IMR-90 (cell line): ENCODE data around the gene CHST14. TPM values are rescaled to one million over a fixed set of nuclear protein-coding genes. Genes with fewer than 3 reads are reported as not detected.

Source experiments
- ATAC-seq: fragments of 200-7000 bp; cut with Tn5 transposase; 2 replicates; pipeline ENCODE4 v1.9.1; 2020; ENCODE audit warnings: low read depth, mild to moderate bottlenecking, moderate library complexity
- BruUV-seq: library from RNA; stranded (reverse); fragments of 400-500 nt; replicated peaks from 2 replicates; lab custom pipeline; 2021; lab: Mats Ljungman, UMichigan
- CTCF ChIA-PET: fragments of 300-600 bp; formaldehyde crosslinking; extraction: SDS; loops from one replicate; lab custom pipeline; 2021; ENCODE audit warnings: antibody characterized with exemption; lab: Yijun Ruan, JAX
- POLR2A ChIA-PET: fragments of 300-600 bp; sonication (Branson Sonifier 250); formaldehyde crosslinking; loops from one replicate; lab custom pipeline; 2022; ENCODE audit warnings: antibody characterized with exemption; ENCODE audit not compliant: unreplicated experiment; lab: Charles Lee
- DNase-seq: peaks from one replicate; pipeline ENCODE4 v3.0.0; 2013
- H2AFZ ChIP-seq: replicated peaks from 2 replicates; pipeline ENCODE3; 2013; ENCODE audit warnings: low read length, mild to moderate bottlenecking; ENCODE audit not compliant: poor library complexity
- H2AK5ac ChIP-seq: 2 replicates; pipeline ENCODE4 v1.6.1; 2013; ENCODE audit warnings: low read depth, low read length, inconsistent platforms
- H2AK9ac ChIP-seq: replicated peaks from 2 replicates; pipeline ENCODE3; 2013; ENCODE audit warnings: mild to moderate bottlenecking, low read depth, low read length, moderate library complexity; ENCODE audit not compliant: poor library complexity
- H2BK120ac ChIP-seq: 2 replicates; pipeline ENCODE4 v1.6.1; 2013; ENCODE audit warnings: low read depth, low read length, inconsistent platforms
- H2BK15ac ChIP-seq: 3 replicates; pipeline ENCODE4 v1.6.1; 2013; ENCODE audit warnings: low read depth, low read length, inconsistent platforms
- H2BK20ac ChIP-seq: 2 replicates; pipeline ENCODE4 v1.6.1; 2013; ENCODE audit warnings: low read depth, mild to moderate bottlenecking, inconsistent platforms, low read length, moderate library complexity
- H2BK5ac ChIP-seq: 2 replicates; pipeline ENCODE4 v1.6.1; 2013; ENCODE audit warnings: mild to moderate bottlenecking, low read depth, low read length, inconsistent platforms; ENCODE audit not compliant: poor library complexity, severe bottlenecking
- H3K14ac ChIP-seq: replicated peaks from 2 replicates; pipeline ENCODE4 v1.6.1; 2013; ENCODE audit warnings: low read depth, low read length, inconsistent platforms
- H3K18ac ChIP-seq: 2 replicates; pipeline ENCODE4 v1.6.1; 2013; ENCODE audit warnings: low read depth, low read length, control low read depth
- H3K23ac ChIP-seq: 2 replicates; pipeline ENCODE4 v1.6.1; 2013; ENCODE audit warnings: low read depth, low read length, inconsistent platforms
- H3K27ac ChIP-seq: 2 replicates; pipeline ENCODE4 v1.5.1; 2013; ENCODE audit warnings: mild to moderate bottlenecking, control low read depth, low read length; ENCODE audit not compliant: insufficient read depth
- H3K27me3 ChIP-seq: 2 replicates; pipeline ENCODE4 v1.6.1; 2013; ENCODE audit warnings: low read length; ENCODE audit not compliant: control insufficient read depth, insufficient read depth
- H3K36me3 ChIP-seq: 2 replicates; pipeline ENCODE4 v1.6.1; 2013; ENCODE audit warnings: low read length, mixed read lengths; ENCODE audit not compliant: control insufficient read depth, insufficient read depth
- H3K4ac ChIP-seq: 2 replicates; pipeline ENCODE4 v1.6.1; 2013; ENCODE audit warnings: low read depth, low read length, inconsistent platforms
- H3K4me1 ChIP-seq: 2 replicates; pipeline ENCODE4 v1.6.1; 2013; ENCODE audit warnings: low read length, mixed read lengths; ENCODE audit not compliant: control insufficient read depth, insufficient read depth
- H3K4me2 ChIP-seq: 2 replicates; pipeline ENCODE4 v1.6.1; 2013; ENCODE audit warnings: low read depth, mild to moderate bottlenecking, control low read depth, low read length, moderate library complexity
- H3K4me3 ChIP-seq: 2 replicates; pipeline ENCODE4 v1.5.1; 2013; ENCODE audit warnings: low read depth, mild to moderate bottlenecking, control low read depth, low read length, moderate library complexity; ENCODE audit not compliant: insufficient read depth
- H3K56ac ChIP-seq: 2 replicates; pipeline ENCODE4 v1.6.1; 2013; ENCODE audit warnings: low read length, inconsistent platforms; ENCODE audit not compliant: insufficient read depth; ENCODE audit errors: extremely low read depth
- H3K79me1 ChIP-seq, 2 experiments: 2 replicates each; pipeline ENCODE4 v1.6.1; 2013; ENCODE audit warnings: low read length in 2 of 2, inconsistent platforms in 1 of 2, low read depth in 1 of 2
- H3K9ac ChIP-seq: 2 replicates; pipeline ENCODE4 v1.6.1; 2013; ENCODE audit warnings: low read depth, low read length, control low read depth
- H3K9me1 ChIP-seq: 2 replicates; pipeline ENCODE4 v1.6.1; 2013; ENCODE audit warnings: low read length, inconsistent platforms; ENCODE audit not compliant: insufficient read depth
- H3K9me3 ChIP-seq: 2 replicates; pipeline ENCODE4 v1.6.1; 2013; ENCODE audit warnings: low read length; ENCODE audit not compliant: control insufficient read depth, insufficient read depth
- H4K20me1 ChIP-seq: 2 replicates; pipeline ENCODE4 v1.6.1; 2013; ENCODE audit warnings: low read length, inconsistent platforms; ENCODE audit not compliant: insufficient read depth
- H4K5ac ChIP-seq: 2 replicates; pipeline ENCODE4 v1.6.1; 2013; ENCODE audit warnings: mild to moderate bottlenecking, low read depth, low read length, control low read depth
- H4K8ac ChIP-seq, 2 experiments: 2 replicates each; pipeline ENCODE4 v1.6.1; 2013; ENCODE audit warnings: low read depth in 2 of 2, low read length in 2 of 2, control low read depth in 1 of 2, inconsistent platforms in 1 of 2
- H4K91ac ChIP-seq: 2 replicates; pipeline ENCODE4 v1.6.1; 2013; ENCODE audit warnings: low read depth, low read length, inconsistent platforms; ENCODE audit not compliant: insufficient read depth
- CHD1 ChIP-seq: IDR thresholded peaks from 2 replicates; pipeline ENCODE4 v1.6.1; 2012; ENCODE audit warnings: low read depth, low read length, improper control_type of control experiment
- MAZ ChIP-seq: IDR thresholded peaks from 2 replicates; pipeline ENCODE4 v1.6.1; 2012; ENCODE audit warnings: low read depth, mild to moderate bottlenecking, low read length, improper control_type of control experiment, moderate library complexity, borderline replicate concordance
- WGBS, 2 experiments: methylation state at CpG; one replicate each; pipeline versions ENCODE4 v1.1.5 to v1.1.7; 2013; ENCODE audit warnings: missing lambda C conversion rate in 2 of 2; ENCODE audit not compliant: insufficient read length in 1 of 2; ENCODE audit errors: extremely low coverage in 2 of 2; 5-methylcytosine and 5-hydroxymethylcytosine counted together
- dilution Hi-C: fragments of 300-500 bp; cut with HindIII; formaldehyde crosslinking; loops from one replicate; pipeline ENCODE4 v1.14.3; 2018; ENCODE audit warnings: low sequenced_read_pairs; ENCODE audit not compliant: unreplicated experiment
- in situ Hi-C: fragments of 300-500 bp; cut with MboI; formaldehyde crosslinking; loops from 3 replicates; pipeline ENCODE4 v1.14.3; 2019; ENCODE audit warnings: low sequenced_read_pairs, inconsistent platforms, mixed read lengths
- intact Hi-C: fragments of 100-400 bp; cut with micrococcal nuclease; formaldehyde crosslinking; loops from 2 replicates; pipeline ENCODE4 v1.10.0; 2022
- polyA plus RNA-seq, 3 experiments: library from polyadenylated mRNA; depleted of rRNA; stranded (reverse); fragments of >200 nt; gene quantifications; 2 replicates each; pipeline ENCODE4 v1.2.3, GENCODE V29; 2012; ENCODE audit warnings: low replicate concordance in 1 of 3
- total RNA-seq: library from RNA; depleted of rRNA; stranded (reverse); fragments of >200 nt; gene quantifications from 2 replicates; pipeline ENCODE4 v1.2.3, GENCODE V29; 2012

Gene CHST14
- total and polyA plus RNA-seq, 2 of the 4 experiments (the other 2 are of a cell fraction) = 3.8 to 19.5 TPM

DNA sequence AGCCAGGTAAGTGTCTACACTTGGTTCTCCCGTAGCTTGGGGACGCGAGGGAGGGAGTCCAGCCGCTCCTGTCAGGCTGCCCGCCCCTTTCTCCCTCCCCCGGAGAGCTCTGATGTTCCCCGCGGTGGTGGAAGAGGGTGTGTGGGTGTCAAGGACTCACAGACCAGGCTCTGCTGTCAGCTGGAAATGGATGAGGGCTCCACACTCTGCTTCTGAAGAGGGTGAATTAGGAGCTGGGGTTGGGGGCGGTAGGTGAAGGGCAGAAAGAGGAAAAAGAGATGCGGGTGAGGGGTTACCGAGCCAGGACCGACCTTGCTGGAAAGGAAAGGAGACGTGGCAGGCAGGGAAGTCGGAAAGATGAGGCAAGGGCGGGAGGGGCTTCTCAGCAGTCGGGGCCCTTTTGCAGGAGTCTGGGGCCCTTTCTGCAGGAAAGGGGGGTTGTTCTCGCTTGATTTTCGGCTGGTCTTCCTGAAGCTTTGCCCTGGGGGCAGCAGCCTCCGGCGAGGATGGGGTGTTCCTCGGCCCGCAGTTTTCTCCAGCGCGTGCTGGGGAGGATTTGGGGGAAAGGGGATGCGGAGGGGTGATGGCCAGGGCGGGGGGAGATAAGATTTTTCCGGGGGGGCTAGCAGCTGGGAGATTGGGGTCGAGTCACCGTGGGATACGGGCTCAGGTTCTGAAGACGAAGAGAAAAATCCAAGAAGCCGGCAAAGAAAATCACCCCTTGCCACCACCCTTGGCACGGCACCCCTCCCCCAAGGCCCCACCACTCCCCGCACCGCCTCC lies 30.6 kb upstream of the CHST14 start:
- BruUV-seq = no TSS peak
- dilution Hi-C loops = no loop called here

More for the DNA sequence above, 30.6 kb upstream of the CHST14 start:
- WGBS, 2 experiments = 0% methylated on average over 4 of the region's 35 CpGs; no CpG with 5 or more reads in 1 of the 2 experiments
- peak overlapping the region; percentile 24; the same call in 1 of the 2 replicates for H3K18ac ChIP-seq
- H3K9me3 ChIP-seq = no peaks in the 10 kb centered on the region
- no peaks in the 10 kb centered on the region for H3K36me3 ChIP-seq
- no peak overlapping the region; the same call in 1 of the 2 replicates for H3K27ac ChIP-seq
- peak overlapping the region; percentile 92 for H3K4me2 ChIP-seq
- H2BK15ac ChIP-seq = no peak overlapping the region
- ATAC-seq (0 out of 2 replicates have a peak, but pooled peaks have one; percentile 4), DNase-seq (peak; percentile 26)
- H3K4me3 ChIP-seq = peak overlapping the region; percentile 49
- no peak overlapping the region for H3K56ac ChIP-seq
- H3K14ac ChIP-seq = peak overlapping the region; percentile 49
- H2AK9ac ChIP-seq = peak overlapping the region; percentile 47
- in situ Hi-C loops (no loop called here), intact Hi-C loops (loop anchor here (5.0 kb wide), 1 partner anchor 72 kb away; no protein-coding TSS in a partner anchor)
- H2AK5ac ChIP-seq = peak overlapping the region; percentile 23; the same call in 1 of the 2 replicates
- H2BK120ac ChIP-seq = no peak overlapping the region
- peaks cover 51% of the 10 kb centered on the region for H3K27me3 ChIP-seq
- H3K9me1 ChIP-seq = peaks cover 8% of the 10 kb centered on the region; the same call in 1 of the 2 replicates
- H4K8ac ChIP-seq = peak overlapping the region; percentile 64 to 65; a peak in 3 of 4 replicates
- peaks cover 21% of the 10 kb centered on the region for H3K4me1 ChIP-seq
- peak overlapping the region; percentile 36 for H4K5ac ChIP-seq
- H4K20me1 ChIP-seq = peaks cover 33% of the 10 kb centered on the region
- H2BK5ac ChIP-seq = no peak overlapping the region
- H4K91ac ChIP-seq = peak overlapping the region; percentile 66
- peak overlapping the region; percentile 87 for H2AFZ ChIP-seq
- TF ChIP-seq MAZ (0 out of 2 replicates have a peak, but pooled peaks have one; percentile 21), CHD1 (no peak)
- peak overlapping the region; percentile 68 for H3K4ac ChIP-seq
- CTCF ChIA-PET = interaction anchor here (0.6 to 1.1 kb wide), 3 partner anchors 9 to 86 kb away, joined by 3 to 4 read pairs (median 3); no protein-coding TSS in a partner anchor
- H2BK20ac ChIP-seq = no peak overlapping the region
- H3K9ac ChIP-seq = peak overlapping the region; percentile 62
- POLR2A ChIA-PET = no interaction called here
- peaks cover 5 to 29% of the 10 kb centered on the region in 2 experiments for H3K79me1 ChIP-seq
- H3K23ac ChIP-seq = peak overlapping the region; percentile 36; the same call in 1 of the 2 replicates
